DND-41 (cell line): ENCODE measurements around the gene SMIM44.

Experiments used
- ATAC-seq: fragments of 200-7000 bp; cut with Tn5 transposase; 3 replicates; pipeline ENCODE4 v1.9.1; 2021; ENCODE audit warnings: low read depth; ENCODE audit not compliant: insufficient read depth
- DNase-seq: peaks from one replicate; pipeline ENCODE4 v3.0.0-alpha.2; 2020
- H2AFZ ChIP-seq: 2 replicates; pipeline ENCODE4 v1.6.0; 2012; ENCODE audit warnings: low read depth, low read length
- H3K27ac ChIP-seq: 2 replicates; pipeline ENCODE4 v1.5.1; 2012; ENCODE audit warnings: low read length, inconsistent platforms
- H3K27me3 ChIP-seq: fragments of 200-600 bp; sonication (generic); 2 replicates; pipeline ENCODE4 v1.6.0; 2012; ENCODE audit warnings: low read length, mild to moderate bottlenecking, inconsistent platforms; ENCODE audit not compliant: insufficient read depth, poor library complexity
- H3K36me3 ChIP-seq: 2 replicates; pipeline ENCODE4 v1.5.1; 2012; ENCODE audit warnings: low read length, inconsistent platforms; ENCODE audit not compliant: insufficient read depth
- H3K4me1 ChIP-seq: 2 replicates; pipeline ENCODE4 v1.5.1; 2012; ENCODE audit warnings: mild to moderate bottlenecking, low read length; ENCODE audit not compliant: insufficient read depth
- H3K4me2 ChIP-seq: 2 replicates; pipeline ENCODE4 v1.6.0; 2012; ENCODE audit warnings: mild to moderate bottlenecking, moderate library complexity, low read length, inconsistent platforms; ENCODE audit not compliant: insufficient read depth
- H3K4me3 ChIP-seq, 2 experiments: fragments of 200-600 bp in 1 of 2; shearing (Covaris generic) in 1 of 2; 2 replicates each; pipeline ENCODE4 v1.5.1; 2012 to 2016; ENCODE audit warnings: inconsistent platforms in 2 of 2, low read length in 2 of 2, mild to moderate bottlenecking in 2 of 2, low read depth in 1 of 2, moderate library complexity in 1 of 2
- H3K79me2 ChIP-seq: 2 replicates; pipeline ENCODE4 v1.6.0; 2012; ENCODE audit warnings: low read length, inconsistent platforms; ENCODE audit not compliant: insufficient read depth
- H3K9ac ChIP-seq: 2 replicates; pipeline ENCODE4 v1.6.0; 2012; ENCODE audit warnings: low read depth, mild to moderate bottlenecking, inconsistent platforms, low read length, moderate library complexity
- H3K9me3 ChIP-seq: 2 replicates; pipeline ENCODE4 v1.5.1; 2012; ENCODE audit warnings: low read length, moderate library complexity, mild to moderate bottlenecking, inconsistent platforms; ENCODE audit not compliant: insufficient read depth, severe bottlenecking
- H4K20me1 ChIP-seq: 2 replicates; pipeline ENCODE4 v1.6.0; 2012; ENCODE audit warnings: low read length; ENCODE audit not compliant: insufficient read depth
- EZH2 ChIP-seq: IDR thresholded peaks from 3 replicates; pipeline ENCODE4 v1.6.1; 2012; ENCODE audit warnings: borderline replicate concordance, low read depth, mild to moderate bottlenecking, moderate library complexity, low read length, inconsistent platforms; ENCODE audit not compliant: severe bottlenecking
- TF ChIP-seq, protein P1 (sequence below): IDR thresholded peaks from 2 replicates; pipeline ENCODE4 v1.5.1; 2012; ENCODE audit warnings: borderline replicate concordance, low read length, moderate library complexity, mild to moderate bottlenecking; ENCODE audit not compliant: poor library complexity, severe bottlenecking; ENCODE audit errors: extremely low read depth

The SMIM44 gene

GRCh38 chr19:3440082-3440481 is 43.2 kb downstream of the SMIM44 start:
- TF ChIP-seq, protein P1, sequence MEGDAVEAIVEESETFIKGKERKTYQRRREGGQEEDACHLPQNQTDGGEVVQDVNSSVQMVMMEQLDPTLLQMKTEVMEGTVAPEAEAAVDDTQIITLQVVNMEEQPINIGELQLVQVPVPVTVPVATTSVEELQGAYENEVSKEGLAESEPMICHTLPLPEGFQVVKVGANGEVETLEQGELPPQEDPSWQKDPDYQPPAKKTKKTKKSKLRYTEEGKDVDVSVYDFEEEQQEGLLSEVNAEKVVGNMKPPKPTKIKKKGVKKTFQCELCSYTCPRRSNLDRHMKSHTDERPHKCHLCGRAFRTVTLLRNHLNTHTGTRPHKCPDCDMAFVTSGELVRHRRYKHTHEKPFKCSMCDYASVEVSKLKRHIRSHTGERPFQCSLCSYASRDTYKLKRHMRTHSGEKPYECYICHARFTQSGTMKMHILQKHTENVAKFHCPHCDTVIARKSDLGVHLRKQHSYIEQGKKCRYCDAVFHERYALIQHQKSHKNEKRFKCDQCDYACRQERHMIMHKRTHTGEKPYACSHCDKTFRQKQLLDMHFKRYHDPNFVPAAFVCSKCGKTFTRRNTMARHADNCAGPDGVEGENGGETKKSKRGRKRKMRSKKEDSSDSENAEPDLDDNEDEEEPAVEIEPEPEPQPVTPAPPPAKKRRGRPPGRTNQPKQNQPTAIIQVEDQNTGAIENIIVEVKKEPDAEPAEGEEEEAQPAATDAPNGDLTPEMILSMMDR = peak; percentile 51
- TF ChIP-seq EZH2 = no peak
- no peak overlapping the region for H3K4me2 ChIP-seq
- no peak overlapping the region for H3K4me3 ChIP-seq
- H3K9ac ChIP-seq = no peak overlapping the region
- no peak overlapping the region for H2AFZ ChIP-seq
- peaks cover 47% of the 10 kb centered on the region for H3K36me3 ChIP-seq
- DNase-seq = peak; percentile 41
- H3K4me1 ChIP-seq = peaks cover 10% of the 10 kb centered on the region
- peaks cover 54% of the 10 kb centered on the region for H3K79me2 ChIP-seq
- H4K20me1 ChIP-seq = peaks cover 13% of the 10 kb centered on the region
- H3K27ac ChIP-seq = no peak overlapping the region
- no peaks in the 10 kb centered on the region for H3K9me3 ChIP-seq
- no peak for ATAC-seq
- no peaks in the 10 kb centered on the region for H3K27me3 ChIP-seq

DNA sequence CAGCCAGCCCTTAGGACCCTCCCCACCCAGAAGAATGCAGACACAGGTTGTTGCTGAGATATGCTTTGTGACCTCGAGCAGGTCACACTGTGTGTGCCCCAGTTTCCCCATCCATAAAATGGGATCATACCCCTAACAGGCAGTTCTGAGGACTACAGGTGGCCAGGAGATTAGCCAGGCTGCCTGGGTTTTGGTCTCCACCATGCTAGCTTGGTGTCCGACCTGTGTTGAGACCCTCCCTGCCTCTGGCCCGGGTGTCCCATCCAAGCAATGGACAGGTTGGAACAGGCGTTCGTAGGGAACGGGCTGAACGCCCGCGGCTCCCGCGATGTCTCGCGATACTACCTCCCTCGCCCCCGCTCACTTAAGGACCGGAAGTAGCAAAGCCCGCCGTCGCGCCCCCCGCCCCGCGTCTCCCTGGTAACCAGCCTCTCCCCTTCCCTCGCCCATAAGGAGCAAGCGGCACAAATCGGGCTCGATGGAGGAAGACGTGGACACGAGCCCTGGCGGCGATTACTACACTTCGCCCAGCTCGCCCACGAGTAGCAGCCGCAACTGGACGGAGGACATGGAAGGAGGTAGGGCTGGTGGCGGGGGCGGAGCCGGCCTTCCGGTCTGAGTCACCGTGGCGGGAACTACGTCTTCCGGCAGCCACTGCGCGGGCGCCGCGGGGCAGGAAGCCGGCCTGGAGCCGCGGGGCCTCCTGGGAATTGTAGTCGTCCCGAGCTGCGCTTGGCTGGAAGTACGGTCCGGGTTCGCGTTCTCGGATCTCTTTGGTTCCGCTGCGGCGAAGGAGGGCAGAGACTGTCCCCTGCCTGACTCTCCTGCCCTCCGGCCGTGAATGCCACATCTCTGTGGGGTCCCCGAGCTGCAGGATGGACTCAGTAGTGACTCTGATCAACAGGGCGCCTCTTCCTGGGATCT is 48.3 kb downstream of the SMIM44 start:
- Histone ChIP-seq H3K27ac (peak overlapping the region; percentile 97), H3K36me3 (peaks cover 35% of the 10 kb centered on the region), H3K4me2 (peak overlapping the region; percentile 83), H4K20me1 (no peaks in the 10 kb centered on the region), H3K79me2 (peaks cover 24% of the 10 kb centered on the region), H3K9ac (peak overlapping the region; percentile 67), H3K4me3 (peak overlapping the region; percentile 24 to 64), H3K4me1 (peaks cover 18% of the 10 kb centered on the region), H3K27me3 (no peaks in the 10 kb centered on the region), H2AFZ (peak overlapping the region; percentile 76), H3K9me3 (no peaks in the 10 kb centered on the region)
- ATAC-seq (peak; percentile 93), DNase-seq (peak; percentile 97)
- TF ChIP-seq, protein P1 = no peak
- TF ChIP-seq EZH2 = no peak

DNA sequence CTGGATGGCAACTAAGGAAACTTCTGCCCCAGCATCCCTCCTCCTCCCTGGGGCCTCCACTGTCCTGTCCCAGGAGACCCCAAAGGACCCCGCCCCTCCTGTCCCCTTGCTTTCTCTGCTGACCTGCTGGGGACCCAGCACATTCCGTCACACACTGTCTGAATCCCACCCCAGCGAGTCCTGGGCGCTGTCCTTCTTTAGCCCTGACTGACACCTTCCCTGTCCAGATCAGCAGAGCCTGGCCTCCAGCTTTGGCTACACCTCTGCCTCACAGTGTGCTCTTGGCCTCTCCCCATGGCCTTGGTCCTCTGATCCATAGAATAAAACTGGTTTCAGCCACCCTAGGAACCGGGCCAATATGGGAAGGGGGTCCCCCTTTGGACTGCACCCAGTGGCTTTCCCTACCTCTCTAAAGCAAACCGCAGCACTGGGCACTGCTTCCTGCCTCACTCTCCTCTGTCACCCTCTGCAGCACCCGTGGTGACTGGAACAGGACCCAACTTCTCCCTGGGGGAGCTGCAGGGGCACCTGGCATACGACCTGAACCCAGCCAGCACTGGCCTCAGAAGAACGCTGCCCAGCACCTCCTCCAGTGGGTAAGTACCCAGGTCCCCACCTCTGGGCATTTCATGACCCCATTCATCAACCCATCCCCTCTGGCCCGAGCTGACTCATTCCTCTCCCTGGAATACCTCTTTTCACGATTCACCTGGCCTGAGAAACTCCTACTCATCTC is 49.3 kb downstream of the SMIM44 start:
- no peaks in the 10 kb centered on the region for H3K9me3 ChIP-seq
- peaks cover 33% of the 10 kb centered on the region for H3K36me3 ChIP-seq
- no peaks in the 10 kb centered on the region for H3K27me3 ChIP-seq
- peak overlapping the region in 1 of 2 experiments; percentile 64; a peak in 2 of 4 replicates for H3K4me3 ChIP-seq
- H3K4me1 ChIP-seq = peaks cover 18% of the 10 kb centered on the region
- DNase-seq = no peak
- H3K27ac ChIP-seq = peak overlapping the region; percentile 97
- H3K9ac ChIP-seq = peak overlapping the region; percentile 67
- ATAC-seq = no peak
- peaks cover 22% of the 10 kb centered on the region for H3K79me2 ChIP-seq
- no peak for TF ChIP-seq EZH2
- TF ChIP-seq, protein P1 = no peak
- peak overlapping the region; percentile 83 for H3K4me2 ChIP-seq
- H2AFZ ChIP-seq = peak overlapping the region; percentile 76
- H4K20me1 ChIP-seq = no peaks in the 10 kb centered on the region
